HG03103 (cell line): ENCODE measurements around the gene PRKCA.

Experiments used
- ATAC-seq: cut with Tn5 transposase; IDR thresholded peaks from one replicate; pipeline ENCODE4 v1.9.1; 2021; ENCODE audit warnings: low read depth; ENCODE audit not compliant: unreplicated experiment

The PRKCA gene

GRCh38 chr17:66803474-66803951 lies 501.1 kb downstream of the PRKCA start:
- no peak for ATAC-seq

- ATAC-seq = no peak
These were observed 503.2 kb downstream of the PRKCA start for GRCh38 chr17:66805567-66805966.

- ATAC-seq = no peak
These were observed 504.8 kb downstream of the PRKCA start for GRCh38 chr17:66807182-66807581.

- no peak for ATAC-seq
These were observed 507.0 kb downstream of the PRKCA start for GRCh38 chr17:66809408-66809807.

GRCh38 chr17:66810951-66811682 lies 508.7 kb downstream of the PRKCA start:
- no peak for ATAC-seq

- no peak for ATAC-seq
These were observed 509.3 kb downstream of the PRKCA start for GRCh38 chr17:66811683-66812054.

- no peak for ATAC-seq
These were observed 510.2 kb downstream of the PRKCA start for GRCh38 chr17:66812571-66812970.

GRCh38 chr17:66813296-66813695 lies 510.9 kb downstream of the PRKCA start:
- ATAC-seq = no peak

GRCh38 chr17:66814026-66814425 lies 511.6 kb downstream of the PRKCA start:
- no peak for ATAC-seq

GRCh38 chr17:66814570-66814969 lies 512.2 kb downstream of the PRKCA start:
- ATAC-seq = no peak

GRCh38 chr17:66817750-66818149 lies 515.3 kb downstream of the PRKCA start:
- no peak for ATAC-seq

- ATAC-seq = no peak
These were observed 517.1 kb downstream of the PRKCA start for GRCh38 chr17:66819466-66819865.

GRCh38 chr17:66822009-66822408 lies 519.6 kb downstream of the PRKCA start:
- ATAC-seq = no peak

- ATAC-seq = no peak
These were observed 524.4 kb downstream of the PRKCA start for GRCh38 chr17:66826856-66827255.

- ATAC-seq = no peak
These were observed 527.0 kb downstream of the PRKCA start for GRCh38 chr17:66829386-66829864.

- no peak for ATAC-seq
These were observed 527.5 kb downstream of the PRKCA start for GRCh38 chr17:66829883-66830282.

GRCh38 chr17:66830451-66830850 lies 528.0 kb downstream of the PRKCA start:
- ATAC-seq = no peak

GRCh38 chr17:66831383-66832210 lies 529.2 kb downstream of the PRKCA start:
- no peak for ATAC-seq

GRCh38 chr17:66833201-66833600 lies 530.8 kb downstream of the PRKCA start:
- no peak for ATAC-seq

- ATAC-seq = no peak
These were observed 532.1 kb downstream of the PRKCA start for GRCh38 chr17:66834426-66834918.

GRCh38 chr17:66834919-66835454 lies 532.6 kb downstream of the PRKCA start, which contains the start of gene CACNG5:
Gene CACNG5 (plus strand): TSS chr17:66835117. CDS start chr17:66877333, 42,216 bp downstream.
- ATAC-seq = no peak
